ENCODE results near the gene KIF5C.

KIF5C gene

DNA sequence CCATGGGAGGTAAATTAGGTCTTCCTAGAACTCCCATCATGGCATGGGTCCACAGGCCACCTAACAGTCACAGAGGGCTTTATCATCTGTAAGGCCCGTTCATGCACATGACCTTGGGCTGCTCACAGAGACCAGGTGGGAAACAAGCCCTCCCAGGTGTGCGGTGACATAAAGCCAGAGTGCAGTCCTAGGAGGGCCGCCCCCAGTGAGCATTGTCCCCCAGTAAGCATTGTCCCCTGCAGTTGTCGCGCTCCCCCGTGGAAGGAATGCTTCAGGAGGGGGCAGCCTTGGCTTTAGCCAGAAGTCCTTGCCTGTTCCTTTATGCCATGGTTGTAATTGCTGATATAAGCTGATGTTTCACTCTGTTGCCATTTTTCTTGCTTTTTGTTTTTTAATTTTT, 121.8 kb downstream of the KIF5C start:
- no peak for DNase-seq

DNA sequence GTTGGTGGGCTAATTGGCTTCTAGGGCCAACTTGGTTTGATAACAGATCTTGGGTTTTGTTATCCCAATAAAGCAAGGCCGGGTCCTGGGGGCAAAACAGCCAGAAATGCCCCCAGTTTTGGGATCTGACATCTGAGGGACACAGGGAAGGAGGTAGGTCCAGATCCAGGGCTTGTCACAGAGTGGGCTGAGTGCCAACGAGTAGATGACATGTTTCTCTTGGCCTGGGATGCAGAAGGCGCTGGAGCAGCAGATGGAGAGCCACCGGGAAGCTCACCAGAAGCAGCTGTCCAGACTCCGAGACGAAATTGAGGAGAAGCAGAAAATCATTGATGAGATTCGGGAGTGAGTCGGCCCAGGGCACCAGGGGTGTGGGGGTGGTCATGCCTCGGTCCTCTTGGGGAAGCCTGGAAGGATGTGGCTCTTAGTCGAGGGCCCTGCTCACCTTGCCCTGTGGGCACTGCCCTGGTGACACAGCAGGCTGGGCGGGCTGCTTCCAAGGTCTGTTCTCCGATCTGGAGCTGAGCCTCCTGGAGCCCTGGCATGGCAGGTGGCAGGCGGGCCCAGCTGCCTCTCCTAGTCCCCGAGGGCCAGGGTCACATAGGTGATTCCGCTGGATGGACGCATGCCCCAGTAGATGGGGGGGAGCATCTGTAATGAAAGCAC, 123.3 kb downstream of the KIF5C start:
- DNase-seq, result no peak

DNA sequence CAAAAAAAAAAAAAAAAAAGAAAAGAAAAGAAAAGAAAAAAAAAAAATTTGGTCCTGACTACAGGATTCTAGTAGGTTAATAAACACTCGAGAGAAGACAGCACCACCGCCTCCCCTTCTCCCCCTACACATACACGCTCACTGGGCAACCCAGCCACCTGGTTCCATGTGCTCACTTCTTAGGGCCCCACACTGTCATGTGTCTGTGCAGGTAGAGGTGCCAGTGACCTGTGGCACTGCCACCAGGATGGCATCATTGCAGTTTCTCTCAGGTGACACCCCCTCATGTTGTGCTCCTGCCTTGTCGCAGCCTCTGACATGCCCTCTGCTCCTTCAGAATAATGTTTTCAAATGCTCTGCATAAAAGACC, 123.8 kb downstream of the KIF5C start:
- no peak for DNase-seq

DNA sequence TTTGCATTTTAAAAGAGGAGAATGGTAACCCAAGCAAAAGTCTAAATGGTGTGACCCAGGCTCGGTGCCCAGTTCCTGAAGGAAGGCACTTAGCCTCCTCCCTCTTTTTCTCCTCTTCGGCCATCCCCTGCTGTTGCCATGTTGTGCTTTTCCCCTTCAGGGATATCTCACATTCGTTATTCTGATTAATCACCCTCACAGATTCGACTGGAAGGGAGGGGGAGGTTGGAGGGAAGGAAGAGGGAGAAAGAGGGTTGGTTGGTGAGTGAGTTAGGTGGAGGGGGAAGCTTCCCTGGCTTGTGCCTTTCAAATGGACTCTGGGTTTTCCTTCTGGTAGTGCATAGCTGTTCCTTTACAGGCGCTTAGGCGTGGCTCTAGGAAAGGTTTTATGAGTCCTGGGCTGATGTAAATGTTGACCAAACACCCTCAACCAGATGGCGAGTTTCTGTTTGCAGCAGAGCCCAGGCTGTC, 124.5 kb downstream of the KIF5C start:
- DNase-seq, result no peak

DNA sequence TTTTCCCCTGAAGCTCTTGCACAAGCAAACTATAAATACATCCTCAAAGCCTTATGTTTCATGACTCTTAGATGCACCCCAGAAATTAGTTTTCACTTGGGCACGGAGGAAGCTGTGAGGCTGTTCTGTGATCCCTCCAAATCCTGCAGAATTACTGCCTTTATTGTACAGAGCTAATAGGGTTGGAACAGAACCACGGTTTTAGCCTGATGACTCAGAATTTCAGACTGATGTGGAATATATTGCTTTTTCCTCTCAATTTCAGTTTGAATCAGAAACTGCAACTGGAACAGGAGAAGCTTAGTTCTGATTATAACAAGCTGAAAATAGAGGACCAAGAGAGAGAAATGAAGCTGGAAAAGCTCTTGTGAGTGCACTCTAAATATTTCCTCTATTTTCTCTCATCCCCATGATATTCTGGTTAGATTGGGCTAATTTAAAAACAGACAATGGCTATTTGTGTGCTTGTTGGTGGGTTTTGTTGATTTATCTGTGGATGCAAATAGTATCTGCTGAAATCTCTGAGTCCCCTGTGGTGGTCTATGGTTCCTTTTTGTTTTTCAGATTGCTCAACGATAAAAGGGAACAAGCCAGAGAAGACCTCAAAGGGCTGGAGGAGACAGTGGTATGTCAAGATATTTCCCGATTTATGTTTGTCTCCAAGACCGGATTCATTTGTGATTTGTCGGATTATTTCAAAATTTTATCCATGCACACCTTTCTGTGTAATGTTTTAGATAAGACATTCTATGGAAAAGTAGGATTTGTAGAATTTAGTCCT, 125.3 kb downstream of the KIF5C start:
- no peak for DNase-seq

GRCh38 chr2:149001496-149001895, 126.5 kb downstream of the KIF5C start:
- no peak for DNase-seq

DNA sequence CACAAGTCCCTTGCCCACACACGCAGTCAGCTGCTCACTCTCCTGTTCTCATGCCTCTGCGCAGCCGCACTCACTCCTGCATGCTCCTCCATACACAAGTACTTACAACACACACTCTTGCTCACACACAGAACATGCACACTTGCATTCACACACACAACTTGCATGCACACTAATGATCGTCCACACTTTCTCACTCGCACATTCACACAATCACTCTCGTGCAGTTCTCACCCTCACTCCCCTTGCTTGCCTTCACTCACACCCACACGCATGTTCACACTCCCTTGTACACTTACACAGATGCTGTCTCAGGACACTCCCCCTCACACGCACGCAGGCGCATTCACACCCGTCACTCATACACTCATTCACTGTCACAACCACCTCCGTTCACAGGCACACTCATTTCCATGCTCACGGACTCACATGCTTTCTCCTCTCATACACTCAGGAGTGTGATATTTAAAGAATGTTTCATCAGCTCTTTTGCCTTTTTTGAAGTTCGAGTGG, 127.4 kb downstream of the KIF5C start:
- DNase-seq, result no peak

GRCh38 chr2:149002891-149003740, 128.1 kb downstream of the KIF5C start:
- DNase-seq, result no peak

DNA sequence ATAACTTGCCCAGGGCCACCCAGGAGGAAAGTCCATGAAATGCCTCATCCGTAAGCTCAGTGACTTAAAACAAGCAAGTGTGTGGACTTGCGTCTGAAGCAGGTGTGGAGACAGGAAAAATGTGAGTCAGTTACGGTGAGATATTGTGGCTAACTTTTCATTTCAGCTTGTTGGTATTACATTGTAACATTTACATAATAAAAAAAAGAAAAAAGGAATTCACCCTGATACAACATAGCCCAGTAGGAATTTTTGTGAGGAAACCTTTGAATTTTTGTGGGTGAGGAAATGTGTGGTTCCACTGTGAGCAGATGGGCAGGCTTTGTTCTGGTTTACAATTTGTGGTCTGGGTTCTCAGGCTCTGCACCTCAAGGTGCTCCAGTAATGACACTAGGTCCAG, 129.8 kb downstream of the KIF5C start:
- DNase-seq, result no peak

DNA sequence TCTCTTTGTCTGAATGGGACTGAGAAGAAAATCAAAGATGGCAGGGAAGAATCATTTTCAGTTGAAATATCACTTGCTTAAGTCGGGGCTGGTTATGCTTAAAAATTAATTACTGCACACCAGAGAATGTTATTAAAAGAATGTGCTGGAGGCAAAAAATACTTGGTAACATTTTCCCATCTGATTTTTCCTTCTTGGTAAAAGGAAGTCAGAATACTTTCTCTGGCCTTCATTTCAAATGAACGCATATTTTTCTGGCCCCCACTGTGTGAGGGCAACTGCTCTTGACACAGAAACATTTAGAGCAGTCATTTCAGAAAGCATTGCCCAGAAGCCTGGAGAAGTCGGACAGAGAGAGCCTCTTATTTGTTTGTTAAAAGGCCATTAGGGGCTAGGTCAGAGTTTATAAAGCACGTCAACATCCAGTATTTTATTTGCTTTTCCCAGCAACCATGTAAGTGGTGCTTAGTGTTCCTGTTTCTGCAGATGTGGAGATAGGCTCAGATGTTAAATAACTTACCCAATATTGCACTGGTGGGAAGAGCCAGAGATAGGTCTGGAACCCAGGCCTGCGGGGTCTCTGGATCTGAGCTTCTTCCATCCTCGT, 130.5 kb downstream of the KIF5C start:
- no peak for DNase-seq

DNA sequence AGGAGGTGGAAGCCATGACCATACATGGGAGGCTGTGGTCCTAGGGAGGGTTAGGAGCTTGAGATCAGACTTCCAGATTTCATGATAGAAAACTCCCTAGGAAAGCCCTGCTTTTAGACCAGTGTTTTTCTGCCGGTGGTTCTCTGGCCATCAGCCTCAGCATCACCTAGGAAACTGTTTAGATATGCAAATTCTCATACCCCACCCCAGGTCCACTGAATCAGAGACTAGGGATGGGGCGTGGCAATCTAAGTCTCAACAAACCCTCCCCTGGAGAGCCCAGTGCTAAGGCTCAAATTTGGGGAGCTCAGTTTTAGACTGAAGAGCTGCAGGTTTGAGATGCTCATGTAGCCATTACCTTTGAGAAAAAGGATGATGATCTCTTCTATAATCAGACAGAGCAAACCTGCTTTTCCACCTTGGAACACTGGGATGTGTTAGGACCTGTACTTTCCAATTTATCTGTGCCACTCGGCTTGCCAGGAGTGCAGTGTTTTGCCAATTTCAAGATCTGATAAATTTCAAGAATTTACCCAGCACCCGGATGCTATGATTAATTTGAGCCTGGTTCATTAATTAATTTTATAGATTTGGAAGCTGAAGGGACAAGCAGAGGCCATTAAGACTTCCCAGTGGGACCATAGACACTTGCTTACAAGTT, 132.0 kb downstream of the KIF5C start:
- DNase-seq, result no peak

- DNase-seq, result no peak
Measured at GRCh38 chr2:149008381-149008780, 133.4 kb downstream of the KIF5C start.

GRCh38 chr2:149009576-149010461, 134.8 kb downstream of the KIF5C start:
- no peak for DNase-seq

GRCh38 chr2:149012545-149012944, 137.5 kb downstream of the KIF5C start:
- no peak for DNase-seq

GRCh38 chr2:149015501-149015900, 140.5 kb downstream of the KIF5C start:
- DNase-seq, result no peak

GRCh38 chr2:149015926-149016563, 141.0 kb downstream of the KIF5C start:
- no peak for DNase-seq

GRCh38 chr2:149017116-149017985, 142.3 kb downstream of the KIF5C start:
- no peak for DNase-seq

DNA sequence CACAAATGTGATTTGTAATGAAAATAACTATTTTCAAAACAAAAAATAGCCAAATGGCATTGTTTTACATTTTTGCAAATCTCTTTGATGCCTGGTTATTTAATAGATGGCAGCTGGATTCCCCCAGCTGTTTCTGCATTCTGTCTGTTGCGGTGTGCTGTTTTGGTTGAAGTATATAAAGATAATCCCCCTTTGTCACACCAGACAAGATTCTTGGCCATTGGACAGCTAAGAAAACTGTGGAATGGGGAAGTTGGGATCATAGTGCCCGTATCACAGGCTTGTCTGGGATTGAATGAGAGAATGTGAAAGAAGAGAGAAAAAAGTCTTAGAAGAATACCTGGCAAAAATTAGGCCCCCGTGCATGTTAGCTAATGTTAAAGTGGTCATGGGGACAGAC, 144.0 kb downstream of the KIF5C start:
- DNase-seq, result no peak

- DNase-seq, result no peak
Measured at GRCh38 chr2:149019768-149020167, 144.7 kb downstream of the KIF5C start.

DNA sequence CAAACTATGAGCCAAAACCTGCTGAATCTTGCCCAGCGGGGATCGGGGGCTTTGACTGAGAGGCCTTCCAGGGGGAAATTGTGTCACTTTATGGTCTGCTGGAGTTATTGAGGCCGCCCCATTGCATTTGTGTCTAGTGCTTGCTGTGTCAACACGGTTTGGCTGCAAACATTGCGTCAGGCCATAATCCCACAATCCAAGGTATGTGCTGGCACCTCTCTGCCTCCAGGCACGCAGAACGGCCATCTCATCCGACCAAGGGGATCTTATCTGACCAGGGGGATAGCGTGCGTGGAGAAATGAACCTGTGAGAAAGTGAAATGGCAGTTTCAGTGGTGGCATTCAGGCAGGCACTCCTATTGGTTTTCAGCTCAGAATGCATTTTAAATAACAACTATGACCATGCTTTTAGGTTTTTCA, 145.4 kb downstream of the KIF5C start:
- no peak for DNase-seq

Measured in GF-D8 (cell line).